Right lobe of liver (tissue), 6 donors: ENCODE results near the gene ZBTB39. TPM values are rescaled to one million over a fixed set of nuclear protein-coding genes. Genes with fewer than 3 reads are reported as not detected.

Experiments used
- ATAC-seq, 4 donors: fragments of 200-7000 bp; cut with Tn5 transposase; one replicate each; pipeline ENCODE4 v1.9.1; 2020; ENCODE audit warnings: mild to moderate bottlenecking in 4 of 4, moderate library complexity in 4 of 4
- DNase-seq, 3 donors: peaks; one replicate each; pipeline ENCODE4 v3.0.0-alpha.2; 2020
- H3K27ac ChIP-seq, 3 donors: fragments of 200-600 bp; one replicate each; pipeline ENCODE4 v1.8.0; 2022
- H3K27me3 ChIP-seq, 2 donors: fragments of 200-600 bp; one replicate each; pipeline ENCODE4 v1.8.0; 2022
- H3K36me3 ChIP-seq, 4 donors: fragments of 200-600 bp; sonication (generic) in 1 of 4; one replicate each; pipeline versions ENCODE4 v1.5.1 to v1.8.0; 2017 to 2022; ENCODE audit warnings: control low read depth in 1 of 4
- H3K4me1 ChIP-seq, 4 donors: fragments of 200-600 bp; sonication (generic) in 1 of 4; one replicate each; pipeline versions ENCODE4 v1.5.1 to v1.8.0; 2017 to 2022; ENCODE audit warnings: control low read depth in 1 of 4
- H3K4me3 ChIP-seq, 3 donors: fragments of 200-600 bp; one replicate each; pipeline ENCODE4 v1.8.0; 2022
- H3K9me3 ChIP-seq, 4 donors: fragments of 200-600 bp; sonication (generic) in 1 of 4; one replicate each; pipeline versions ENCODE4 v1.5.1 to v1.8.0; 2017 to 2022; ENCODE audit warnings: control low read depth in 1 of 4
- POLR2A ChIP-seq: fragments of 450-650 bp; IDR thresholded peaks from one replicate; pipeline ENCODE4 v1.6.1; 2017; ENCODE audit warnings: antibody characterized with exemption, mild to moderate bottlenecking
- WGBS: methylation state at CpG from one replicate; pipeline ENCODE4 v1.1.6; 2018; ENCODE audit warnings: low coverage, low lambda C conversion rate; ENCODE audit not compliant: insufficient coverage; ENCODE audit errors: missing lambda C conversion rate; 5-methylcytosine and 5-hydroxymethylcytosine counted together
- intact Hi-C, 2 donors: fragments of 100-400 bp; cut with DNase I; formaldehyde crosslinking; loops; one replicate each; pipeline versions ENCODE4 v1.11.2 to v1.14.1; 2022
- total RNA-seq, 6 experiments: library from RNA; depleted of rRNA in 2 of 6; stranded (reverse); fragments of >200 nt in 2 of 6; fragmentation: NEBNext Ultra II Directional in 3 of 6; extraction: Animal tissue kit (Norgen Biotek cat#: 25700) in 3 of 6; gene quantifications; one replicate each; pipeline versions ENCODE4 v1.1.0 to v1.2.4, GENCODE V29; 2016 to 2023
- TF ChIP-seq, protein P1 (sequence below), 4 donors: fragments of 200-600 bp in 3 of 4; fragments of 450-650 bp in 1 of 4; IDR thresholded peaks; one replicate each; pipeline versions ENCODE4 v1.5.1 to v1.8.0; 2016 to 2022; ENCODE audit warnings: antibody characterized with exemption in 4 of 4, mild to moderate bottlenecking in 2 of 4
- donor health status: DM: no; HTN: yes; CAD: no.
- donor health status: DM: no; HTN: no; CAD: no.
- donor health status: DM: no; HTN: no; CAD: no.
- donor health status: DM: no; HTN: yes; CAD: no.
- donor health status: DM: no; HTN: yes; CAD: no.

The ZBTB39 gene
- total RNA-seq, 6 experiments from 2014 or later = 1.8 to 3.7 (median 3.3) TPM

DNA sequence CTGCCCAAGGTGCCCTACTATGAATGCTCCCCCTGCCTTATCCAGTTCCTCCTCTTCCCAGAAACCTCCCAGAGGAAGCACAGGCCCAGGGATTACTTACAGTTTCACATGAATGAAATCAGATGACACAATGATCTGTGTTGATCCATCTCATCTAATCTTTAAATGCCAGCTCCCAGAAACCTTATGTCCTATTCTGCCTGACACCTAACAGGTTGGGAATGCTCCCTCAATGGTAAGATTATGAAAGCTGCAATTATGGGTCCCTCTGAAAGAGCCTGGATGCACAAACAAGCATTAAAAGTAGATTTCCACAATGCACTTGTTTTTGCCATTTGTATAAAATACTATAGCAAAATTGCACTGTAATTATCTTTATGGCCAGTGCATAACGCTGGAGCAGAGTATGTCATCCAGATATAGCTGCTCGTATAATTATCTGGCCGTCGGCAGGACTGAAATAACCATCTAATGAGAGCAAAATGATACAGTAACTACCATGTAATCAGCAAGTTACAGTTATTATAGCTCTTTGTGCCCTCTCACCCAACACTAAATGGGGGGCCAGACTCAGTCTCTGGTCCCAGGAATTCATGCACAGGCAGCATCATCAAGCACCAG lies 4.4 kb upstream of the ZBTB39 start:
- Histone ChIP-seq H3K27ac (no peak overlapping the region), H3K4me3 (no peak overlapping the region), H3K27me3 (no peaks in the 10 kb centered on the region), H3K36me3 (no peaks in the 10 kb centered on the region), H3K4me1 (peaks cover 0 to 13% (median 3%) of the 10 kb centered on the region in 4 donors), H3K9me3 (no peaks in the 10 kb centered on the region)
- ATAC-seq = no peak
- DNase-seq = no peak
- 61% methylated on average over 3 of the region's 4 CpGs for WGBS
- TF ChIP-seq, protein P1, sequence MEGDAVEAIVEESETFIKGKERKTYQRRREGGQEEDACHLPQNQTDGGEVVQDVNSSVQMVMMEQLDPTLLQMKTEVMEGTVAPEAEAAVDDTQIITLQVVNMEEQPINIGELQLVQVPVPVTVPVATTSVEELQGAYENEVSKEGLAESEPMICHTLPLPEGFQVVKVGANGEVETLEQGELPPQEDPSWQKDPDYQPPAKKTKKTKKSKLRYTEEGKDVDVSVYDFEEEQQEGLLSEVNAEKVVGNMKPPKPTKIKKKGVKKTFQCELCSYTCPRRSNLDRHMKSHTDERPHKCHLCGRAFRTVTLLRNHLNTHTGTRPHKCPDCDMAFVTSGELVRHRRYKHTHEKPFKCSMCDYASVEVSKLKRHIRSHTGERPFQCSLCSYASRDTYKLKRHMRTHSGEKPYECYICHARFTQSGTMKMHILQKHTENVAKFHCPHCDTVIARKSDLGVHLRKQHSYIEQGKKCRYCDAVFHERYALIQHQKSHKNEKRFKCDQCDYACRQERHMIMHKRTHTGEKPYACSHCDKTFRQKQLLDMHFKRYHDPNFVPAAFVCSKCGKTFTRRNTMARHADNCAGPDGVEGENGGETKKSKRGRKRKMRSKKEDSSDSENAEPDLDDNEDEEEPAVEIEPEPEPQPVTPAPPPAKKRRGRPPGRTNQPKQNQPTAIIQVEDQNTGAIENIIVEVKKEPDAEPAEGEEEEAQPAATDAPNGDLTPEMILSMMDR (IDR thresholded peaks at IDR 0.05) = no peak
- no peak for TF ChIP-seq POLR2A
- intact Hi-C loops = loop anchor here (5.0 kb wide), 2 partner anchors 57 to 107 kb away; no protein-coding TSS in a partner anchor

DNA sequence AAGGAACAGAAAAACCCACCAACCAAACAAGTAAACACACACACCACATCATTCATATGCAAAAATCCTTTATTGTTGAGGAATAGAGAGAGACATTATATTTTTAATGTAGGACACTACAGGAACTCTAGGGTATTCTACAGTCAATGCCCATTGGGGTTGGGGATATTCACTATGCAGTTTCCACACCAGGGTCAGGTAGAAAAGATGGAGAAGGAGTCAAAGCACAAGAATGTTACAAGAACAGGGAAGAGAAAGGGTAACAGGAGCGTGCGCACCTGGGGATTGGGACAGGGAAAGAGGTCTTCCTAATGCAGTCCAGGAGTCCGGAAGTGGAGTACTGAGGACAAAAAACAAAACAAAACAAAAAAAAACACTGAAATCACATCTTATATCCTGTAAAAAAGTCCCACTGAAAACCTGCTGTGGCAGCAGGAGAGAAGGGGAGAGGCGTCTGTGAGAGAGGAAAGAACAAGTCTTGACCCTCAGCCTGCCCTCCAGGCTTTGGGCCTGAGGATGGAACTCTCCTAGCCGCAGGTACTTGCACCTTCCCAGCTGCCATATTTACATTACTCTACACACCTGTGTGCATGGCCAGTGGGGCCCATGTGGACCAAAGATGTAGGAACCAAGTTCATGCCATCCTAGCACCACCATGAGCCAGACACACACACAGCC lies 3.7 kb upstream of the ZBTB39 start:
- peaks cover 0 to 17% (median 5%) of the 10 kb centered on the region in 4 donors for H3K4me1 ChIP-seq
- no peaks in the 10 kb centered on the region for H3K27me3 ChIP-seq
- no peak for ATAC-seq
- no peak overlapping the region for H3K4me3 ChIP-seq
- WGBS = 90% methylated on average over 5 of the region's 5 CpGs
- H3K36me3 ChIP-seq = no peaks in the 10 kb centered on the region
- DNase-seq = no peak
- no peak overlapping the region for H3K27ac ChIP-seq
- H3K9me3 ChIP-seq = no peaks in the 10 kb centered on the region
- intact Hi-C loops = loop anchor here (5.0 kb wide), 2 partner anchors 57 to 107 kb away; no protein-coding TSS in a partner anchor
- no peak for TF ChIP-seq POLR2A
- TF ChIP-seq, protein P1 (IDR thresholded peaks at IDR 0.05) = no peak

GRCh38 chr12:57008178-57008577 lies 1.8 kb upstream of the ZBTB39 start:
- Histone ChIP-seq H3K4me1 (peaks cover 0 to 22% (median 7%) of the 10 kb centered on the region in 4 donors), H3K9me3 (no peaks in the 10 kb centered on the region), H3K36me3 (peaks cover 0 to 16% (median 6%) of the 10 kb centered on the region in 4 donors), H3K27ac (no peak overlapping the region), H3K4me3 (no peak overlapping the region), H3K27me3 (no peaks in the 10 kb centered on the region)
- ATAC-seq = peak; percentile 39 to 65 (median 49)
- no peak for TF ChIP-seq POLR2A
- TF ChIP-seq, protein P1 (IDR thresholded peaks at IDR 0.05) = peak; percentile 61 to 73 (median 66)
- DNase-seq = no peak
- intact Hi-C loops = no loop called here

GRCh38 chr12:57006809-57007475 lies 596 bp upstream of the ZBTB39 start:
- Histone ChIP-seq H3K27ac (peak overlapping the region; percentile 37 to 65 (median 62)), H3K4me1 (peaks cover 0 to 33% (median 12%) of the 10 kb centered on the region in 4 donors), H3K27me3 (no peaks in the 10 kb centered on the region), H3K36me3 (peaks cover 0 to 23% (median 10%) of the 10 kb centered on the region in 4 donors), H3K9me3 (no peaks in the 10 kb centered on the region), H3K4me3 (peak overlapping the region in 2 of 3 donors; percentile 74 to 89)
- 38% methylated on average over 8 of the region's 10 CpGs for WGBS
- TF ChIP-seq POLR2A = no peak
- TF ChIP-seq, protein P1 (IDR thresholded peaks at IDR 0.05) = peak in 1 of 4 donors; percentile 2
- DNase-seq (no peak), ATAC-seq (no peak)
- intact Hi-C loops = no loop called here
